ENCODE measurements around the gene SMCO4. TPM values are rescaled to one million over a fixed set of nuclear protein-coding genes. Genes with fewer than 3 reads are reported as not detected.
A peak's percentile ranks its signal among the peaks of the same experiment; 100 is the strongest.
"Not testable (repeated sequence)": the region's sequence is repeated elsewhere in the genome, so short reads cannot be mapped to it uniquely, and the experiment has no call there.

SMCO4 gene
- total RNA-seq, 1 donor from 2014 or later, result 45.3 TPM

DNA sequence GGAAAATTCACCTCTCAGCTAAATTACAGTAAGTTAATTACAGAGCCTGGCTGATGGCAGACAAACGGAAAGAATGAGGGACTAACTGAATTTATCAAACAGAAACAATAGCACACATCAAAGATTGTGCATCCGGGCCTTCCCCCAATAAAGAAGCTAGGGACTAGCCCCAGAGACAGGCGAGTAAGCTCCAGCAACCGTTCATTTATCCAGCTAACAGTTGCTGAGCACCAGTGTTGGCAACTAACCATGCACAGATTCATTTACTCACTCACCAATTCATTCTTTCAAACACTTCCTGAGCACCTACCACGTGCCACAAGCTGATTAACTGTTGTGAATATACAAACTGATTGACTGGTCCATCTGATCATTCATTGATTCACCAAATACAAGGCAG, 51.2 kb downstream of the SMCO4 start:
- ATAC-seq (no peak), DNase-seq (ENCODE audit: missing footprints) (no peak)
- intact Hi-C loops (cut with DNase I), result no loop called here

DNA sequence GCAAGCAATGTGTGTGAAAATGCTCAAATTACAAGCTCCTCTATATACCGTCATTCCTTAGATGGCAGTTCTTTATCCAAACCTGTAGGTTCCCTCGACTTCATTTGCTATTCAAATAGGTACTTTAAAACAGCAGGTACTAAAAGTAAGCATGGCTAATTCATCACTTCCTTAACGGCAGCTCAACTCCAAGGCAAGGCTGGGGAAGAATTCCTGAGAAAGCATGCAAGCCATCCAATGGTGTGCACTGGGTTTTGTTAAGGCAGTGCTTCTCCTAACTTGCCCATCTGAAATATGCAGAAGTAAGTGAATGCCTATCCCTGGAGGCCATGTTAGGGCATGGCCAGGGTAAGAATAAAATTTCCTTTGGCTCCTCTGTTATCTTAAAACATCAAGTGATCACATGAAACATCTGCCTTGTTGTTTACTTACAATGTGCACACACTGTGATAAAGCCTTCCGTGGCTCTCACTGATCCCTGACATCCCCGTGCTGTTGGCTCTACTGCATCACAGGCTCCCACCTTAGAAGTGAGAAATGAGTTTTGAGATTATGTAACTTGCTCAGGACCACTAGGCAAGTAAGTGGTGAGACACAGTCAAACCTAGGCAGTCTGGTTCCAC, 52.1 kb downstream of the SMCO4 start:
- DNase-seq (ENCODE audit: missing footprints) (no peak), ATAC-seq (no peak)
- intact Hi-C loops (cut with DNase I), result no loop called here

DNA sequence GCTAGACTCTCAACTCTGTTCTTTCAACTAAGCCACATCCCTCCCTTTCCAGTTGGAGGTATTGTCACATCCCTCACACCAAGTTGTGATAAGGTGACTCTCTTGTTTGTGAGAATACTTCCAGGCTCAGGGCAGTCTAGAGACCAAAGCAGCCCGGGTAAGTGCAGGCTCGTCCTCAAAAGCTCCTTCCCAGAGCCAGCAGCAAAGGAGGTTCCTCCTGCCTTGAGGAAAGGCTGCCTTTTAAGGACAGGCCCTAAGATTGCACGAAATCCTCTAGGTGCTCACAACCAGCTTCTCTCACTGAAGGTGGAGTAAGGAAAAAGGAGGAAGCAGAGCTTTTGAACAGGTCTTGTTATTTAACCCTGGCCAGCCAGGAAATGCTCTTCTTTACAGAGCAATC, 53.4 kb downstream of the SMCO4 start:
- DNase-seq (ENCODE audit: missing footprints) (no peak), ATAC-seq (no peak)
- intact Hi-C loops (cut with DNase I), result loop anchor here (10.0 kb wide), 1 partner anchor 255 kb away; no protein-coding TSS in a partner anchor

DNA sequence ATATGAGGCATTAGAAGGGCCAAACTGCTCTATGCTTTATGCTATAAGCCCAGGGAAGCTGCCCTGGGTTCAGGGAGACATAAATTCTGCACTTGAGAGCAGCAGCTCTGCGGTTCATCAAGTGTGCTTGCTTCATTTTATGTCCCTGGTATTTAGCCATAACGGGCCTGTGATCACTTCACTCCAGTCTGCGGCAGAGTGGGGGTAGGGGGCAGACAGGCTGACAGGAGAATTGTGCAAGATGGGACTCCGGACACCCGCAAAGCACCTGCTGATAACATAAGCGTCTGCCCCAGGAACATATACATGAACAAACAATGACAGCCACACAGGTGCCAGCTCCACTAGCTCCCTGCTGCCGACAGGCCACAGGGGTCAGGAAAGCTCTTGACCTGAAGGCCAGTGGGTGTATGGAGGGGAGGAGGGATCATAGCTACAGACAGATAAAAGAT, 56.1 kb downstream of the SMCO4 start:
- no peak for DNase-seq (ENCODE audit: missing footprints)
- ATAC-seq, result peak; percentile 23
- intact Hi-C loops (cut with DNase I), result loop anchor here (10.0 kb wide), 1 partner anchor 252 kb away; no protein-coding TSS in a partner anchor

DNA sequence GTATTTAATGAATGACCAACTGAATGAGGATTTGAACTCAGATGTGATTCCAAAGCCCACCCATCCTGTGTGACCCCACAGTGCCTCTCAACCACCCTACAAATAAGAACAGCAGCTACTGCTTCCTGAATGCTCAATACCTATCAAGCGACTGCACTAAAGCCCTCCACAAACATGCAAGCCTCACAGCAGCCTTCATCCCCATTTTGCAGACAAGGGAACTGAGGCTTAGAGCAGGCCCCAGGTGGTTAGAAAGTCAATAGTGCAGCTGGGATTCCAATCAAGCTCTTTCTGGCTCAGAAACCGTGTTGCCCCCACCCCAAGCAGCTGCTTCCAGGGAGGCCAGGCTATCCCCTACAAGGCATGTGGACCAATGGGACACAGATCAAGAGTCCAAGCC, 57.2 kb downstream of the SMCO4 start:
- intact Hi-C loops (cut with DNase I), result loop anchor here (10.0 kb wide), 1 partner anchor 251 kb away; no protein-coding TSS in a partner anchor
- no peak for ATAC-seq
- no peak for DNase-seq (ENCODE audit: missing footprints)

DNA sequence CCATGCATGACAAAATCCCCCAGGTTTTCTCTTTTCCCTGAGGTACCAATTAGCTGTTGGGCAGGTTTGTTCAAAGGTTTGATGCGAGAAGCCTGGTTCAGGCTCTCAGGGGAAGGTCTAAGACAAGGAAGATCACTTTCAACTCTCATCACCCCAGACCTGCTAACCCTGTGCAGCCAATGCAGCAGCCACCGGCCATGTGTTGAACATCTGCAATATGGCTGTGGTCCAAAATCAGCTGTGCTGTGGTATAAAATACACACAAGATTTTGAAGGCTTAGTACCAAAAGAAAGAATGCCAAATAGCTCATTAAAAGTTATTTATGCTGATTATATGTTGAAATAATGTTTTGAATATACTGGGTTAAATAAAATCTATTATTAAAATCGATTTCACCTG, 58.5 kb downstream of the SMCO4 start:
- intact Hi-C loops (cut with DNase I), result loop anchor here (10.0 kb wide), 1 partner anchor 250 kb away; no protein-coding TSS in a partner anchor
- ATAC-seq (no peak), DNase-seq (ENCODE audit: missing footprints) (no peak)

DNA sequence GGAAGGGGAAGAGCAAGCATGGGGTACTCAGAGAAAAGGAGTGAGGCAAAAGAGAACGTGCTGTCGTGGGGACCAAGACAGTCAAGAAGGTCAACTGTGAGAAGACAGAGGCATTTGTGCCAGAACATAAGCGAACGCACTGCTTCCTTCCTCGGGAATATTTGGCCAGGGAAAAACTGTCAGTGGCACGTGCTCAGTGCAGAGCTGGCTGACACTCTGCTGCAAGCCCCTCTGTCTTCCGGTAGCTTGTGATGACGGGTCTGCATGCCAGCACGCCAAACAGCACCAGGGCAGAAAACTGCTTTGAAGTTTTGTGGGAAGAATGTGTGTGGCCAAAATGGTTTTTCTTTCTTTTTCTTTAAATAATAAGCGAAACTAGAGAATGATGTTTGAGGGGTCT, 60.6 kb downstream of the SMCO4 start:
- DNase-seq (ENCODE audit: missing footprints) (no peak), ATAC-seq (no peak)
- intact Hi-C loops (cut with DNase I), result loop anchor here (10.0 kb wide), 1 partner anchor 248 kb away; no protein-coding TSS in a partner anchor

DNA sequence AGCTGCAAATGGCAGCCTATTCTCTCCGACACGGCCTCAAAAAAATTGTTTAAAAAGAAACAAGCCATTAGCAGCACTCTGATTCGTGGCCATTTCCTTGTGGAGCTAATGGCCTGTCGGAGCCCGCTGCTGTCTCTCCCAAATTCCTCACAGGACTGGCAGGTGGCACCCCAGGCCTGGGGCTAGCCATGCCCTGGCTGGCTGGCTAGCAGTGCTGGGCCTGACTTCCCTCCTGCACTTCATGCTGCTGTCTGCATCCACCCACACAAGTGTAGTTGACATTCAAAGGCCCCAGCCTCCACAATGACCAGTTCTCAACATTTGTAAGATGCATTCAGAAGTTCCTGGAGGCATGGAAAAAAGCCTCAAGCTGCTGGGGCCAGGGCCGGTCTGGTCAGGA, 61.5 kb downstream of the SMCO4 start:
- intact Hi-C loops (cut with DNase I), result loop anchor here (2.0 to 10.0 kb wide), 2 partner anchors 61 to 247 kb away; partner anchors contain the start of gene SMCO4
- DNase-seq (ENCODE audit: missing footprints) (no peak), ATAC-seq (peak; percentile 64)

DNA sequence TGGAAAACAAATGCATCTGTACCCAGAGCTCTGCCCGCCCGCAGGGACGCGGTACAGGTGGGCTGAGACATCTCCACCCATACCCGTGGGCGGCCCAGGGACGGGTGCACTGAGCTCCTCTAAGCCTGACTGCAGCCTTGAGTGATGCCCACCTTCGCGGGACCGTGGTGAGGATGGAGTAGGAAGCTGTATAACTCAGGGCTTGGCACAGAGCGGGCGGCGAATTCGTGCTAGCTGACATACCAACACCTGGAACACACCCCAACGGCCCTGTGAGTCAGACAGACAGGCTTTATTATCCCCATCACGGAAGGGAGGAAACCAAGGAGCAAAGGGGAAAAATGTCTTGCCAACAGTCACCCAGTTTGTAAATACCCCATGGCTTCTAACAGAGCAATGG, 61.9 kb downstream of the SMCO4 start:
- intact Hi-C loops (cut with DNase I), result loop anchor here (2.0 to 10.0 kb wide), 2 partner anchors 62 to 246 kb away; partner anchors contain the start of gene SMCO4

DNA sequence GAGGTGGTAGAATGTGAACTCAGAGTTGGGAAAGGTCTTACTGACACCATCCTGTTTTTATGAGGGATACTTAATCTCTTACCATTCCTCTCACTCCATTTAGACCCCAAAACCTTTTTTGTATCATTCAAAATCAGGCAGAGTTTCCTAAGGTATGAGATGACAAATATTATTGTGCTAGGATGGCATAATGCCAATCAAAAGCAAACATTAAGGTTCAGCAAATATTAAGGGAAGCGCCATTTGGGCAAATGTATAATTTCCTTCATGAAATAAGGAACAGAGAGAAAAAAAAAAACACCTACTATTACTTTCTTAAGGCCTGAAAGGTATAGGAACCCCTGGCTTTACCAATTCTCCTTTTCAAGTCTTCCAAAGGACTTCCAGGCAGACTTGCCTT, 62.4 kb downstream of the SMCO4 start:
- DNase-seq (ENCODE audit: missing footprints), result no peak
- intact Hi-C loops (cut with DNase I), result loop anchor here (2.0 to 10.0 kb wide), 2 partner anchors 62 to 246 kb away; partner anchors contain the start of gene SMCO4
- ATAC-seq, result no peak

More for the DNA sequence above, 61.9 kb downstream of the SMCO4 start:
- ATAC-seq (no peak), DNase-seq (ENCODE audit: missing footprints) (no peak)

DNA sequence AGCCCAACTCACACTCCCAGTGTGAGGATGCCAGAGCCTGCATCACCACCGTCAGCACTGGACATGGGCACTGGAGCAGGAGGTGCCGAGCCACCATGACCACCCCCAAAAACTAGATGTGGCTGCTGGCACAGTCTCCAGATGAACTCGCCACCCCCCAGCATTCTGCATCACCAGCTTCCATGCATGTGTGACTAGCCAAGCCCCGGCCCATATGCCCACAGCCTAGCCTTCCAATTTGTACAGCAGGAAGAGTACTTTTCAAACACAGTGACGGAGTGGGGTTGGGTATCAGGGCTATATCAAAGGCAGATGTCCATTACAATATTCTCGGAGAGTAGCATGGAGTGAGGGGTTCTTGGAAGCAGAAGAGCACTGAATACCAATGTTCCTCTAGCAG, 62.9 kb downstream of the SMCO4 start:
- intact Hi-C loops (cut with DNase I), result loop anchor here (2.0 to 10.0 kb wide), 2 partner anchors 63 to 245 kb away; partner anchors contain the start of gene SMCO4
- DNase-seq (ENCODE audit: missing footprints) (no peak), ATAC-seq (no peak)

DNA sequence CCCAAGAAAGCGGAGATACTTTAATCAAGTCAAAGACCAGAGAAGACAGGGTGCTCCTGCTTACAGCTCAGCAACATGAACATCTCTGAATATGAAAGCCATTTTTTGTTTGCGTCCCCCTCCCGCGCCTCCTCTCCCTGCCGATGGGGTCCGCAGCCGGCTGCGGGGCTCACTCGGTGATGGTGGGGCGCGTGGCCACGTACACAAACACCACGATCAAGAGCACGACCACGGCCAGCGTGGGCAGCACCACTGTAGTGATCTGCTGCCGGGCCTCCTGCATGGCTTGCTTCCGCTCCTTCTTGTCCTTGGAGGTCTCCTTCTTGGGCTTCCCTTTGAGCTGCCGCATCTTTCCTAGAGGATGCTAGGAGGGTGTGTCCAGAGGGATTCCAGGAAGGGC, 64.3 kb downstream of the SMCO4 start:
- ATAC-seq (no peak), DNase-seq (ENCODE audit: missing footprints) (no peak)
- intact Hi-C loops (cut with DNase I), result no loop called here

DNA sequence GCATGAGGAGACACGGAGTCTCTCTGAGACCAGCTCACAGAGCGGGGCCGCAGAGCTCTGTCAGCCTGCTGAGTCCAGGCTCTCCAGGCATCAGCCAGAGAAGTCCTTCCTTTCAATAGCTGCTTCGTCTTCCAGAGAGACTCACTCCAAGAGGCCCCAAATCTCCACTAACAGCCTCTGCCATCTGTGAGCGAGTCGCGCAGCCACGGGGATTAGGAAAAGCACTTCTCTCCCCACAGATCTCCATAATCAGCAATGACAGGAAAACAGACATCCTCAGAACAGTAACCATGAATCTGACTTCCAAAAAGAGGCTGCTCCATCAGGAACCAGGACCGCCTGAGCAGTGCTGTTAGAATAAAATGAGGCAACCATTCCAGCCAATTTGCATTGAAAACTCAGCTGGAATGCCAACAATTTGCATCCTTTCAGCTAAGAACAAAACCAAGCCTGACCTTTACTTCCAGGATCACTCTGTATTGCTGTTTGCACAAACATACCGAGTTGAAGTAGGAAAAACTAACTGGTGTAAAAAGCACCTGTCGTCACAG, 65.4 kb downstream of the SMCO4 start:
- intact Hi-C loops (cut with DNase I), result no loop called here
- DNase-seq (ENCODE audit: missing footprints), result no peak
- ATAC-seq, result peak; percentile 18

DNA sequence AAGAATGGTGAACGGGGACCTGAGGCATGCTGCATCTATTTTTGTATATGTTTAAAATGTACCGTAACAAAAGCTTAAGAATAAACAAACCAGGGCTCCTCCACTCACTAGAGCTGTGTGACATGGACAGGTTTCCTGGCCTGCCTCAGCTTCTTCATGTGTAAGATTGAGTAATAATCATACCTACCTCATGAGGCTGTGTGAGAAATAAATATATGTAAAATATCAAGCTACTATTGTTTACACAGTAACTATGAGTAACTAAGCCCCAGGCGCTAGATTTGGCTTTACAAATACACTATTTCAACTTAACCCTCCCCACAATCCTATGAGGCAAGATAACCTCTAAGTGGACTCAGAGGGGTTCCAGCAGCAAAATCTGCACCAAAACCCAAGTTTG, 66.4 kb downstream of the SMCO4 start:
- no peak for ATAC-seq
- intact Hi-C loops (cut with DNase I), result no loop called here
- no peak for DNase-seq (ENCODE audit: missing footprints)

DNA sequence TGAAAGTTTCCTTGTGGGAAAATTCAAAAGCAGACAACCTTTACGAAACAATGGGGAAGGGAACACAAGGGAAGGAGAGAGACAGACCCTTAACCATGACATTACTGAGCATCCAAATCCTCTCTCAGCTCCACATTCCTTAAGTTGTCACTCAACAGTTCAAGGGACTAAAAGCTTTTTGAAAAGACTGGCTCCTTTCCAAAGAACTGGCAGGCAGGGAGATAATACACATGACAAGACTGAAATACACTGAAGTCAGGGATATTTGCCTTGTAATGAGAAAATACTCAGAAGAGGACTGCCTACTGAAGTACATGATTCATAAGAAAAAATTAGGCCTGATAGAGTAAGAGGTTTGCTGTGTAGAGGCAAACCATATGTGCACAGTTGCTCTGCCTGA, 69.1 kb downstream of the SMCO4 start:
- intact Hi-C loops (cut with DNase I), result no loop called here
- ATAC-seq (no peak), DNase-seq (ENCODE audit: missing footprints) (no peak)

DNA sequence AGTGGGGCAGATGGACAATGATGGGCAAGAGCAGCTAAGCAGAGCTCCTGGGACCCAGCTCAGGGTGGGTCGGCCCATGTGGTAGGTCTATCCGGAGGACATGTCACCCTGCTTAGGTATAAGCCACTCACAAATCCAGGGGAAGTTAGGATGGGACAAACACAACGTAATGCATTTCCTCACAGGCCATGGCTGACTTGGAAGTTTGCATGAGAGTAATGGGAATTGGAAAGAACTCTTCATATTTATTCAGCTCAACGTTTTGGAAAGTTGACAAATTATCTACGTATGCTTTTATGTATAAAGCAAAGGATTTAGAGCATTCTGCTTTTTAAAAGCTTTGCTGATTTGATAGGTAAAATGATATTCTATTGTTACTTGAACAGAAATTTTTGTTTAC, 74.9 kb downstream of the SMCO4 start:
- no peak for DNase-seq (ENCODE audit: missing footprints)
- intact Hi-C loops (cut with DNase I), result no loop called here
- no peak for ATAC-seq

DNA sequence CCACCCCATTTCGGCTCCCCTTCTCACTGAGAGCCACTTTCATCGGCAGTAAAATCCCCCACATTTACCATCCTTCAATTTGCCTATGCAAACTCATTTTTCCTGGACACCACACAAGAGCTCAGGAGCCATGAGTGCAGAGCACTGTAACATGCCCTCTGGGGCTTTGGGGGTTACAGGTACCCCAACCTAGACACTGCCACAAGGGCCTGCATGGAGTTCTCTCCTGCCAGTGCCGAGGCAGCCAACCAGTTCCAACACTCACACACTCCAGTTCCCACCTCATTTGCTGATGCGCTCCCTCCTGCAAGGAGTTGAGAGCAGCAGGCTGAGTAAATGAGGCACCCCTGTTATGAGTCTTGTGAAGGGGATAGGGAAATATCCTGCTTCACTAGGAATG, 76.1 kb downstream of the SMCO4 start:
- intact Hi-C loops (cut with DNase I), result no loop called here
- no peak for DNase-seq (ENCODE audit: missing footprints)
- no peak for ATAC-seq

DNA sequence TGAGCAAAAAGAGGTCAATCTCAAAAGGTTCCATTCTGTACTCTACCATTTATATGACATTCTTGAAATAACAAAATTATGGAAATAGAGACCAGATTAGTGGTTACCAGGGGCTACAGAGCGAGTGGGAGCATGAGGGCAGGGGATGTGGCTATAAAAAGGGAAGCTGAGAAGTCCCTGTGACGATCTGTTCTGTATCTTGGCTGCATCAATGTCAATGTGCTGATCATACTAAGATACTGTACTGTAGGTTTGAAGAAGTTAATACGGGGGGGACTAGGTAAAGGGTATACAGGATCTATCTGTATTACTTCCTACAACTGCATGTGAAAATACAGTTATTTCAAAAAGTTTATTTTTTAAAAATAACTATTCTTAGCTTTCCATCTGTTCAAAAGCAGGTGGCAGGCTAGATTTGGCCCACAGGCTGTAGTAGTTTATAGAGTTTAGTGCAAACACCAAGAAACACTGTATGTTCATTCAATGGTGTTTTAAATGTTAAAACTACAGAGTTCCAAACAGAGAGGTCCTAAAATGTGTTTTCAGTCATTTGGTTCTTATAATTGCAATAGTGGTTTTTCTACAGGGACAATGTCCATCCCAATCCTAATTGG, 78.2 kb downstream of the SMCO4 start:
- no peak for DNase-seq (ENCODE audit: missing footprints)
- intact Hi-C loops (cut with DNase I), result no loop called here
- ATAC-seq, result no peak

DNA sequence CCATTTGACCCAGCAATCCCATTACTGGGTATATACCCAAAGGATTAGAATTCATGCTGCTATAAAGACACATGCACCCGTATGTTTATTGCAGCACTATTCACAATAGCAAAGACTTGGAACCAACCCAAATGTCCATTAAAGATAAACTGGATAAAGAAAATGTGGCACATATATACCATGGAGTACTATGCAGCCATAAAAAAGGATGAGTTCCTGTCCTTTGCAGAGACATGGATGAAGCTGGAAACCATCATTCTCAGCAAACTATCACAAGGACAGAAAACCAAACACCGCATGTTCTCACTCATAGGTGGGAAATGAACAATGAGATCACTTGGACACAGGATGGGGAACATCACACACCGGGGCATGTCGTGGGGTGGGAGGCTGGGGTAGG, 79.5 kb downstream of the SMCO4 start:
- ATAC-seq; intact Hi-C loops (cut with DNase I); DNase-seq (ENCODE audit: missing footprints): not testable (repeated sequence)

DNA sequence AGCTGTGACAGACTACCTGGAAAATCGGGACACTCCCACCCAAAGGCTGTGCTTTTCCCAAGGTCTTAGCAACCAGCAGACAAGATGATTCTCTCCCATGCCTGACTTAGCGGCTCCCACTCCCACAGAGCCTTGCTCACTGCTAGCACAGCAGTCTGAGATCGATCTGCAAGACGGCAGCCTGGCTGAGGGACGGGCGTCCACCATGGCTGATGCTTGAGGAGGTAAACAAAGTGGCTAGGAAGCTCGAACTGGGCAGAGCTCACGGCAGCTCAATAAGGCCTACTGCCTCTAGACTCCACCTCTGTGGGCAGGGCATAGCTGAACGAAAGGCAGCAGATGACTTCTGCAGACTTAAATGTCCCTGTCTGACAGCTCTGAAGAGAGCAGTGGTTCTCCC, 84.9 kb downstream of the SMCO4 start:
- ATAC-seq (no peak), DNase-seq (ENCODE audit: missing footprints) (no peak)
- intact Hi-C loops (cut with DNase I), result no loop called here
